ENCODE measurements around the gene ANO6.

The ANO6 gene

DNA sequence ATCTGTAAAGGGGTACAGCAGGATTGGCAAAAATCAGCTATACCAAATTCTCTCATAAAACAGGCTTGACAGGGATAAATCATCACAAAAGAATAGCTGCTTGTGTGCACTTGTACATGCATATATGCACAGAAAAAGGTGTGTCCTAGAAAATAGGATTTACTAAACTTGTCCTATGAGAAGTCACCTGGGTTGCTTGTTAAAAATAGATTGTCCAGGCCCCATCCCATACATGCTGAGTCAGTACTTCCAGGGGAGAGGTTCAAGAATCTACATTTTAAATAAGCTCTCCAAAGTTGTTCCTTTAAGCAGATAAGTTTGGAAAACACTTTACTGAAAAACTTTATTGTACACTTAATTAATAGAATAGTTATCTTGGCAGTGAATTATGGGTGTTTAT, 123.1 kb downstream of the ANO6 start:
- no peak overlapping the region for H3K4me3 ChIP-seq (replicated peaks; ENCODE audit: low read depth, low read length)
- no peak for DNase-seq (ENCODE audit: extremely low read depth, low read depth)
- TF ChIP-seq, protein P1, sequence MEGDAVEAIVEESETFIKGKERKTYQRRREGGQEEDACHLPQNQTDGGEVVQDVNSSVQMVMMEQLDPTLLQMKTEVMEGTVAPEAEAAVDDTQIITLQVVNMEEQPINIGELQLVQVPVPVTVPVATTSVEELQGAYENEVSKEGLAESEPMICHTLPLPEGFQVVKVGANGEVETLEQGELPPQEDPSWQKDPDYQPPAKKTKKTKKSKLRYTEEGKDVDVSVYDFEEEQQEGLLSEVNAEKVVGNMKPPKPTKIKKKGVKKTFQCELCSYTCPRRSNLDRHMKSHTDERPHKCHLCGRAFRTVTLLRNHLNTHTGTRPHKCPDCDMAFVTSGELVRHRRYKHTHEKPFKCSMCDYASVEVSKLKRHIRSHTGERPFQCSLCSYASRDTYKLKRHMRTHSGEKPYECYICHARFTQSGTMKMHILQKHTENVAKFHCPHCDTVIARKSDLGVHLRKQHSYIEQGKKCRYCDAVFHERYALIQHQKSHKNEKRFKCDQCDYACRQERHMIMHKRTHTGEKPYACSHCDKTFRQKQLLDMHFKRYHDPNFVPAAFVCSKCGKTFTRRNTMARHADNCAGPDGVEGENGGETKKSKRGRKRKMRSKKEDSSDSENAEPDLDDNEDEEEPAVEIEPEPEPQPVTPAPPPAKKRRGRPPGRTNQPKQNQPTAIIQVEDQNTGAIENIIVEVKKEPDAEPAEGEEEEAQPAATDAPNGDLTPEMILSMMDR (IDR thresholded peaks at IDR 0.05; ENCODE audit: low read depth, low read length, missing control alignments), result no peak

DNA sequence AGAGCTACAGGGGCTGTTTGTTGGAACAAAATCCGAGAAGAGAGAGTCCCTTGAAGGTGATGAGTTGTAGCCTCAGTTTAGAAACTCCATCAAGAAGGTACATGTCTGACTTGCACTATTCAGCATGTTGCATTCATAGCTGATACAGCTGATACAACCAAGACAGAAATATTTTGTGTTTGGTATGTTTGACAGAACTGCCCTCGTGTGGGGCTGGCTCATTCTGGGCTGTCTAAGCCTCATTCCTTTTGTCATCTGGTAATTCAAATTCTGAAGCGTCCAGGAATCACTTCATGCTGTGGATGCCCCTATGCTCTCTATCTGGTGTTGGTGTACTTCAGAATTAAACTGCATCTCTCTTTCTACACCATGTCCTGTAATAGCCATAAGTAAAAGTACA, 126.3 kb downstream of the ANO6 start:
- no peak for DNase-seq (ENCODE audit: extremely low read depth, low read depth)
- TF ChIP-seq, protein P1 (IDR thresholded peaks at IDR 0.05; ENCODE audit: low read depth, low read length, missing control alignments), result no peak
- no peak overlapping the region for H3K4me3 ChIP-seq (replicated peaks; ENCODE audit: low read depth, low read length)

DNA sequence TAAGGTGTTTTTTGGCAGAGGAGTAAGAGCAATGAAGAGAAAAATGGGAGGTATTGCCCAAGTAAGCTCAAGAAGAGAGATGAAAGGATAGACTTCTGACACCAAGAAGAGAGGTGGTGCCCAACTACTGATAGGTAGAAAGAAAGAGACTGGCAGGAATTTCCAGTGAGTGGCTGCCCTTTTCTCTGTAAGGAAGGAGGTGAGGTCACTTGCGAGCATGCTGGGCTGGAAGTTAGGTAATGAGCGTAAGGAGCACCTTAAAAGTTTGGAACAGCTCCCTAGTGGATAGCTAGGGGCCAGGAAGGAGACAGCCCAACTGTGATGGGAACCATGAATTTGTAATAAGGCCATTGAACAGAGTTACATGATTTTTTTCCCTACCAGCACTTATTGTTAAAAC, 127.0 kb downstream of the ANO6 start:
- no peak for DNase-seq (ENCODE audit: extremely low read depth, low read depth)
- TF ChIP-seq, protein P1 (IDR thresholded peaks at IDR 0.05; ENCODE audit: low read depth, low read length, missing control alignments), result no peak
- no peak overlapping the region for H3K4me3 ChIP-seq (replicated peaks; ENCODE audit: low read depth, low read length)

DNA sequence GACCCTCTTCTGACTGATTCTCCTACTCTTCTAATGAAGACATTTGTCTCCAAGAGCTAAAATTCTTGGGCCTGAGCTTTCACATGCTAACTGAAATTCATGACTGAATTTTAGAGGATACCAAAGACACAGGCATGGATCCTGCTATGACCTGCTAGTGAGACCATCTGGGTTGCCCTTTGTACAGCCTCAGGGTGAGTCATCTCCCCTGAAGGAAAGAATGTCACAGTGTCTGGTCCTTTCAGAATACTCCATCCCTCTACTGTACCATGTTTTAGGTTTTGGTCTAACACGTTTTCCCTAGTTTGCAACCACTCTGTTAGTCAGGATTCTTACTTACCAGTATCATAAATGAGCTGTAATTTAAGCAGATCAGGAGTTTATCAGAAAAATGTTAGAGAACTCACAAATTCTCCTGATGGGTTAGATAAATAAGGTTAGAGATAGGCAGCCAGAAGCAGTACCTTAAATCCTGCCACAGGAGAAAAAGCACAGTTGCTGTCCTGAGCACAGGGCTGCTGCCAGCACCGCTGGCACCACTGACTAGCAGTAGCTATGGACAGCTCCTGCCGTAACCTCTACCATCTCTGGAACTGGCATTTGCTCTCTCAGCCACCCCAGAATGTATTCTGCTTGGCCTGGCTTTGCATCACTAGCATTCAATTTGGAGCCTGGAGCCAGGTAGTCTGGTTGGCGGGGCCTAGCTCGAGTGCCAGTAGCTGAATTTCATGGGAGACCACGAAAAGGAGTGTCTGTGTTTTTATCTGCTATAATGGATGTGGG, 127.6 kb downstream of the ANO6 start:
- DNase-seq (ENCODE audit: extremely low read depth, low read depth), result peak; percentile 32
- TF ChIP-seq, protein P1 (IDR thresholded peaks at IDR 0.05; ENCODE audit: low read depth, low read length, missing control alignments), result no peak
- no peak overlapping the region for H3K4me3 ChIP-seq (replicated peaks; ENCODE audit: low read depth, low read length)

DNA sequence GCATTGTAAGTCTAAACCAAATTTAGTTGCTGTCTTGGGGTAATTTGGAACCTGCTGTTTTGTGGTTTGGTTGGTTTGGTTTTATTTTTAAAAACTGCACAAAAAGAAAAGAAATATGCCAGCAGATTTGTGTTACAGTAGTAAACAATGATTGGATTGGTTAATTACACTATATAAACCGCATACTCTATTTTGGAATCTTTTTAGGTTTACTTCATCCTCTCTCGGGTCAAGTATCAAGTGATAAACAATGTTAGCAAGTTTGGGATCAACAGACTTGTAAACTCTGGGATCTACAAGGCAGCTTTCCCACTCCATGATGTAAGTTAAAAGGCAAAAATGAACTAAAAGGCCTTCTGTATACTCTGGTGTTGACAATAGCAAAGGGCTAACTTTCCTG, 132.4 kb downstream of the ANO6 start:
- TF ChIP-seq, protein P1 (IDR thresholded peaks at IDR 0.05; ENCODE audit: low read depth, low read length, missing control alignments), result no peak
- no peak for DNase-seq (ENCODE audit: extremely low read depth, low read depth)
- H3K4me3 ChIP-seq (replicated peaks; ENCODE audit: low read depth, low read length), result no peak overlapping the region

DNA sequence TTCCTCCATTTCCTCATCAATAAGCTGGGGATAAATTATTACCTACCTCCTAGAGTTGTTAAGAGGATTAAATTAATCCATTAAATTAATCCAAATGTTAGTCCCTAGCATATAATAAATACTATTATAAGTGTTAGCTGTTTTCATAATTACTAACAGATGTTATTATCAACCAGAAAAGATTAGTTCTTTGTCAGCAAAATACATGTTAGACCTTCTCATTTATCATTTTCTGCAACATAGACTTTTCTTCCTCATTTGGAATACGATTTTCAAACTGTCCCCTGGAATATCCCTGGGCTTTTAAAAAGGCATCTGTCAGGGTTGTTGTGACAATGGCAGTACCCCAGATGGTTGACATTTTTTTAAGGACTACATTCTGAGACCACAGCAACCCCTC, 133.1 kb downstream of the ANO6 start:
- no peak for DNase-seq (ENCODE audit: extremely low read depth, low read depth)
- no peak overlapping the region for H3K4me3 ChIP-seq (replicated peaks; ENCODE audit: low read depth, low read length)
- TF ChIP-seq, protein P1 (IDR thresholded peaks at IDR 0.05; ENCODE audit: low read depth, low read length, missing control alignments), result no peak

DNA sequence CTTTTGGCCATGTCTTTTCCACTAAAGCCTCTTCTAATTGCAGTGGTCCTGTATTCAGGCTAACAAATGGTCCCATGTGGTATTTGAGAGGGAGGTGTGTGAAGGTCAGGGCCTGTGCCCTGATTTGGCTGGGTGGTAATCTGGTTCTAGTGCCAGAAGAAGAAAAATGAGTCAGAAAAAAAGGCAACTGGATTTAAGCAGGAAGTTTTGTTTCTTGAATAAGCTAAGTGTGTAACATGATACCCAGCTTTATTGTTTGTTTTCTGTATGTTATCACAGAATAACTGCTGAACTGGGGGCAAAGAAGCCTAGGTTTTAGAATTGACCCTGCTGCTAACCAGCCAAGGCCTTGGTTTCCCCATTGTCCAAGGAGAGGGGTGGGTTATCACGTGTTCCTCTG, 134.0 kb downstream of the ANO6 start:
- DNase-seq (ENCODE audit: extremely low read depth, low read depth), result no peak
- TF ChIP-seq, protein P1 (IDR thresholded peaks at IDR 0.05; ENCODE audit: low read depth, low read length, missing control alignments), result no peak
- no peak overlapping the region for H3K4me3 ChIP-seq (replicated peaks; ENCODE audit: low read depth, low read length)
